OCI-LY3 (cell line): ENCODE results near the gene MAP6.
A peak's percentile ranks its signal among the peaks of the same experiment; 100 is the strongest.

Experiments
- H2AFZ ChIP-seq: fragments of 200-600, 300-600 bp; shearing (Covaris generic); 2 replicates; pipeline ENCODE4 v1.6.0; 2014; ENCODE audit warnings: antibody characterized with exemption, low read depth, low read length
- H3K27ac ChIP-seq: fragments of 200-600, 300-600 bp; sonication (generic); 2 replicates; pipeline ENCODE4 v1.5.1; 2014; ENCODE audit warnings: mild to moderate bottlenecking, low read length, moderate library complexity, mixed read lengths
- H3K27me3 ChIP-seq: fragments of 200-600, 300-600 bp; sonication (generic); 2 replicates; pipeline ENCODE4 v1.6.1; 2014; ENCODE audit warnings: low read depth, low read length, mixed read lengths
- H3K36me3 ChIP-seq: fragments of 200-600, 300-600 bp; sonication (generic); replicated peaks from 2 replicates; pipeline ENCODE3; 2014; ENCODE audit warnings: low read depth, low read length, mixed read lengths
- H3K4me1 ChIP-seq: fragments of 300-600, 200-600 bp; sonication (generic); 2 replicates; pipeline ENCODE4 v1.6.1; 2014; ENCODE audit warnings: low read length, mixed read lengths
- H3K4me2 ChIP-seq: fragments of 200-600, 300-600 bp; sonication (generic); 2 replicates; pipeline ENCODE4 v1.6.1; 2014; ENCODE audit warnings: low read length, mixed read lengths
- H3K4me3 ChIP-seq: fragments of 300-600, 200-600 bp; sonication (generic); 2 replicates; pipeline ENCODE4 v1.5.1; 2014; ENCODE audit warnings: antibody characterized with exemption, mild to moderate bottlenecking, low read length, moderate library complexity
- H3K79me2 ChIP-seq: fragments of 300-600, 200-600 bp; shearing (Covaris generic); 2 replicates; pipeline ENCODE4 v1.6.1; 2014; ENCODE audit warnings: mild to moderate bottlenecking, low read length, mixed read lengths
- H3K9ac ChIP-seq: fragments of 300-600, 200-600 bp; shearing (Covaris generic); 2 replicates; pipeline ENCODE4 v1.6.0; 2014; ENCODE audit warnings: mild to moderate bottlenecking, low read length, moderate library complexity
- H3K9me3 ChIP-seq: fragments of 200-600, 300-600 bp; shearing (Covaris generic); 2 replicates; pipeline ENCODE4 v1.6.1; 2014; ENCODE audit warnings: low read length, mixed read lengths; ENCODE audit not compliant: insufficient read depth
- H4K20me1 ChIP-seq: fragments of 200-600, 300-600 bp; sonication (generic); 2 replicates; pipeline ENCODE4 v1.6.1; 2016; ENCODE audit warnings: low read length, mixed read lengths; ENCODE audit not compliant: insufficient read depth
- CTCF ChIP-seq: fragments of 200-600, 300-600 bp; sonication (generic); IDR thresholded peaks from 2 replicates; pipeline ENCODE4 v1.5.1; 2014; ENCODE audit warnings: antibody characterized with exemption, low read length, low read depth
- EZH2phosphoT487 ChIP-seq: fragments of 200-600 bp; shearing (Covaris generic); IDR thresholded peaks from 2 replicates; pipeline ENCODE4 v1.6.1; 2018; ENCODE audit warnings: antibody characterized with exemption, mixed run types, low read depth

The MAP6 gene

GRCh38 chr11:75668451-75669297, at the start of gene MAP6:
MAP6 (minus strand) TSS chr11:75669038; CDS start chr11:75668369, 669 bp downstream.
- TF ChIP-seq CTCF (no peak), EZH2phosphoT487 (no peak)
- no peak within 1 kb of the TSS for H3K27ac ChIP-seq
- H4K20me1 ChIP-seq, result no peaks in the 10 kb centered on the region
- no peaks in the 10 kb centered on the region for H3K27me3 ChIP-seq
- no peak within 1 kb of the TSS for H2AFZ ChIP-seq
- H3K9me3 ChIP-seq, result no peaks in the 10 kb centered on the region
- no peak within 1 kb of the TSS for H3K9ac ChIP-seq
- H3K4me3 ChIP-seq, result no peak within 1 kb of the TSS
- no peaks in the 10 kb centered on the region for H3K79me2 ChIP-seq
- no peak within 1 kb of the TSS for H3K4me2 ChIP-seq
- H3K36me3 ChIP-seq, result no peaks in the 10 kb centered on the region
- H3K4me1 ChIP-seq, result peaks cover 2% of the 10 kb centered on the region

- Histone ChIP-seq H3K9ac (peak within 1 kb of the TSS; percentile 45; the same call in 1 of the 2 replicates), H3K79me2 (no peaks in the 10 kb centered on the region), H3K36me3 (no peaks in the 10 kb centered on the region), H2AFZ (peak within 1 kb of the TSS; percentile 100), H3K9me3 (no peaks in the 10 kb centered on the region), H3K4me3 (no peak within 1 kb of the TSS), H3K4me1 (peaks cover 14% of the 10 kb centered on the region), H3K27ac (no peak within 1 kb of the TSS), H3K4me2 (peak within 1 kb of the TSS; percentile 58), H3K27me3 (no peaks in the 10 kb centered on the region), H4K20me1 (no peaks in the 10 kb centered on the region)
- TF ChIP-seq CTCF, result no peak
- TF ChIP-seq EZH2phosphoT487, result no peak
These were observed 49.0 kb upstream of the MAP6 start, which contains the start of gene MOGAT2 for GRCh38 chr11:75717608-75718418. MOGAT2 (plus strand) TSS chr11:75717838; CDS start chr11:75717889, 51 bp downstream.

GRCh38 chr11:75716659-75717058, 47.8 kb upstream of the MAP6 start:
- H2AFZ ChIP-seq, result no peak overlapping the region
- no peak overlapping the region for H3K4me3 ChIP-seq
- H3K9me3 ChIP-seq, result no peaks in the 10 kb centered on the region
- no peak for TF ChIP-seq CTCF
- no peak for TF ChIP-seq EZH2phosphoT487
- H3K9ac ChIP-seq, result no peak overlapping the region
- H3K79me2 ChIP-seq, result no peaks in the 10 kb centered on the region
- H3K36me3 ChIP-seq, result no peaks in the 10 kb centered on the region
- H3K27ac ChIP-seq, result no peak overlapping the region
- no peak overlapping the region for H3K4me2 ChIP-seq
- no peaks in the 10 kb centered on the region for H3K27me3 ChIP-seq
- H3K4me1 ChIP-seq, result peaks cover 14% of the 10 kb centered on the region
- H4K20me1 ChIP-seq, result no peaks in the 10 kb centered on the region

- Histone ChIP-seq H3K4me3 (no peak overlapping the region), H3K79me2 (no peaks in the 10 kb centered on the region), H3K4me2 (no peak overlapping the region), H3K9ac (no peak overlapping the region), H2AFZ (no peak overlapping the region), H3K27me3 (0 out of 2 replicates have a peak, but pooled peaks cover 4% of the 10 kb centered on the region), H3K27ac (no peak overlapping the region), H3K9me3 (no peaks in the 10 kb centered on the region), H3K4me1 (peaks cover 14% of the 10 kb centered on the region), H3K36me3 (no peaks in the 10 kb centered on the region), H4K20me1 (no peaks in the 10 kb centered on the region)
- no peak for TF ChIP-seq CTCF
- no peak for TF ChIP-seq EZH2phosphoT487
These were observed 46.9 kb upstream of the MAP6 start for GRCh38 chr11:75715688-75716087.
